Medulla oblongata (tissue), 1 donor: ENCODE data around the gene EVA1C.
"Not testable (repeated sequence)": the region's sequence is repeated elsewhere in the genome, so short reads cannot be mapped to it uniquely, and the experiment has no call there.

ENCODE experiments used
- DNase-seq: peaks from one replicate; pipeline ENCODE4 v3.0.0-alpha.2; 2015; ENCODE audit errors: extremely low spot score

Gene EVA1C

GRCh38 chr21:32499249-32500055, 86.9 kb downstream of the EVA1C start:
- peak; percentile 35 for DNase-seq

- not testable (repeated sequence) for DNase-seq
These were observed 91.1 kb downstream of the EVA1C start for GRCh38 chr21:32503641-32504040.

- not testable (repeated sequence) for DNase-seq
These were observed 93.3 kb downstream of the EVA1C start for GRCh38 chr21:32505767-32506166.

GRCh38 chr21:32506411-32506965, 94.0 kb downstream of the EVA1C start:
- not testable (repeated sequence) for DNase-seq

GRCh38 chr21:32507342-32507919, 94.9 kb downstream of the EVA1C start:
- no peak for DNase-seq

- DNase-seq, result not testable (repeated sequence)
These were observed 95.5 kb downstream of the EVA1C start for GRCh38 chr21:32508036-32508435.

- no peak for DNase-seq
These were observed 96.1 kb downstream of the EVA1C start for GRCh38 chr21:32508558-32508957.

GRCh38 chr21:32508975-32509374, 96.5 kb downstream of the EVA1C start:
- not testable (repeated sequence) for DNase-seq

- no peak for DNase-seq
These were observed 102.0 kb downstream of the EVA1C start for GRCh38 chr21:32514275-32515055.

- no peak for DNase-seq
These were observed 103.4 kb downstream of the EVA1C start for GRCh38 chr21:32515874-32516273.

GRCh38 chr21:32516756-32517649, 104.5 kb downstream of the EVA1C start:
- DNase-seq, result no peak

- DNase-seq, result peak; percentile 18
These were observed 107.7 kb downstream of the EVA1C start for GRCh38 chr21:32519945-32520874.

GRCh38 chr21:32520875-32521735, 108.6 kb downstream of the EVA1C start:
- peak; percentile 79 for DNase-seq

- DNase-seq, result no peak
These were observed 109.3 kb downstream of the EVA1C start for GRCh38 chr21:32521736-32522355.

- DNase-seq, result no peak
These were observed 111.0 kb downstream of the EVA1C start for GRCh38 chr21:32523463-32523862.

GRCh38 chr21:32523988-32524719, 111.6 kb downstream of the EVA1C start:
- DNase-seq, result no peak

- DNase-seq, result no peak
These were observed 112.8 kb downstream of the EVA1C start for GRCh38 chr21:32525282-32525681.

- DNase-seq, result no peak
These were observed 117.2 kb downstream of the EVA1C start for GRCh38 chr21:32529679-32530078.
